Fibroblast of skin of left biceps (primary cell): ENCODE data around the gene MSI2.

Source experiments
- DNase-seq, 2 experiments: peaks; one replicate each; pipeline ENCODE4 v3.0.0-alpha.2; 2013; ENCODE audit warnings: low read depth in 2 of 2

The MSI2 gene

GRCh38 chr17:57662041-57662440 is 405.7 kb downstream of the MSI2 start:
- DNase-seq = no peak

- peak; percentile 95 for DNase-seq
Measured at GRCh38 chr17:57662644-57663308, 406.5 kb downstream of the MSI2 start.

DNA sequence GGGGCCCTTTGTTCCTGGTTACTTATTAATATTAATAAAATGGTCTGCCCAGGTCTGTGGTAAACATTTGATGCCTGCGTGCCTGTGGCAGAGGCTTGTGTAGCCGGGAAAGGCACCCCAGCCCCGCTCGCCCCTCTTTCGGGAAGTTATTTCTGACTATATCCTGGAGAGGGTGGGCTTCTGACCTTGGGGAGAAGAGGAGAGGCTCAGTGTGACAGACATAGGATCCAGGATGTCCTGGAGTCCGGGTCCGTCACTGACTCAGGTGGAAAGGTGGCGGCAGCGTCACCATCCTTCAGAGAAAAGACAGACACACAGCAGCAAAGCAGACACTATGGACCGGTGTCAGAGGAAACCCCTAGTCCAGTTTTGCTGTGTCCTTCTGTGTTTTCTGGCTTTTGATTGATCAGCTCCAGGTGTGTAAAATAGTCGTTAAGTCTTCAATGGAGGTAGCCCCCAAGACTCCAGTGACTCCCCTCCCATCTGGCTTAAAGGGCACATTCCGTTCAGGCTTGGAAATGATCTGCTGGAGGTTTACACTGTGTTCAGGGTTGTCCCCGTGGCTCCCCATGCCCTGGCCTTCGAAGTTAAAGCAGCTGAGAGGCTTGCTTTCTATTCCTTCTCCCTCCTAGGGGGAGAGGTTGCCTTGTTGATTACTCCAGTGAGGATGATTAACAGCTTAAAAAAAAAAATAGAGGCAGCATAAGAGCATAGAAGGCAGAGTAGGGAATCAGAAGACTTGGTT is 407.2 kb downstream of the MSI2 start:
- no peak for DNase-seq

DNA sequence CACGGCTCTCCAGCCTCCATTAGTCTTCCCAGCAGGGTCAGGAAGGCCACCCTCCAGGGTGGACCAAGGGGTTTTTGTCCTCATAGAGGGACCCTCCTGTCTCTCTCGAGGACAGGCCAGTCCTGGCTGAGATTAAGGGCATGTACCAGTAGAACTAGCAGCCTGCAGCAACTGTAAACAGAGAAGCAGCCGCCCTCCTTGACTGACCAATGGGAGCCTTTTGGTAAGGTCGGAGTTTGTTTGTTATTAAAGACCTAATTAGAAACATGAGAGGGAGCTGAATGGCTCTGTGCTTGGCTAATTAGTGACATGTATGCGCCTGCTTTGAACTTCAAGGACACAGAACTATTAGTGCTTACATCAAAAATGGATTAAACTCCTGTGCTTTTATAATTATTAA is 408.8 kb downstream of the MSI2 start:
- DNase-seq = no peak

- DNase-seq = no peak
Measured at GRCh38 chr17:57665696-57666095, 409.4 kb downstream of the MSI2 start.

- DNase-seq = no peak
Measured at GRCh38 chr17:57666201-57666870, 410.0 kb downstream of the MSI2 start.

DNA sequence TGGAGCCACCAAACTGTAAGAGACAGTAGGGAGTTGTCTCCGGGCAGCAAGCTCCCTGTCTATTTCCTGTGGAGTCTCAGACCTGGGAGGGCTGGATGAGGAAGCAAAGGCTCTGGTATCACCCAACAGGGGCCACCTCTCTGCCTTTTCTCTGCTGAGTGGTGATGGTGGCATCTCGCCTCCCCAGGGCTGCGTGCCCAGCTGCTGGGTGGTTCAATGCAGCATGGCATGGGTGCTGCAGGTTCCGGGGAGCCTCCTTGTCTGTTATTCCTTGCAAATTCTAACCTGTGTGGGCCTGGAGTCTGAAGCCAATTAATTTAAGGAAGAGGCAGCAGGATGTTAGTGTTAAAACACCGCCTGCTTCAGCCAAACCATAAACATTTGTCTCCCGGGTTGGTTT is 410.6 kb downstream of the MSI2 start:
- no peak for DNase-seq

DNA sequence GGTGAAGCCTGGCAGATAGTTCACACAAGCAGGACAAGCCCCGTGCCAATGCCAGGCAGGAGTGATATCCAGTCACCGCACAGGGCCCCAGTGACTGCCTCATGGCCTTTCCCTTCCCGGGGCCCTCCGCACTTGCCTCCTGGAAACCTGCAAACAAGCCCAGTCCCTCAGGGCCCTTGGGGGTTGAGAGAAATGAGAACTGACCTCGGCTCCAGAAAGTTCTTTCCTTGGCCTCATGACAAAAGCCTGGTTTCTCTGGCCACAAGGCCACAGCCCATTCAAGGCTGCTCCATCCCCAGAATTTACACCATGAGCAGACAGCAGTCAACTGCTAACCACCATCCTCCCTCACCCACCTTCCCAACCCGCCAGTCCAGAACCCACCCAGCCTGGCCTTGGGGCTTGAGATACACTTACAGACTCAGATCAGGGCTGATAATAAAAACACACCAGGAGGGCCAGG is 411.2 kb downstream of the MSI2 start:
- no peak for DNase-seq

DNA sequence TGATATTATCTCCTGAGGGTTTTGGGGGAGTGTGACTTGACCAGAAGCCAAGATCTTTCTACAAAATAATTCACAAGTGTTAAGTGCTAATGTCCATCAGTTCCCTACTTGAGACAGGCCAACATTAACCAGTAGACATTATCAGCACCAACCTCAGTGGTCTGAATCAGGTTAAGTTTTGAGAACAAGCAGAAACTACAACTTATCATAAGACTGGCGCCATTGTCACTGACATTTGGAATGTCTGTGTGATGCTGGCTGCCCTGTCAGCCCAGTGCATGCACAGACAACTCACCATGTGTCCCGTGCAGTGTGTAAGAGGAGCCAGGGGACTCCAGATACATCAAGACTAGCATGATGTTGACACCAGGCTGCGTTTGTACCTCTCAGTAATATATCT is 412.0 kb downstream of the MSI2 start:
- no peak for DNase-seq

DNA sequence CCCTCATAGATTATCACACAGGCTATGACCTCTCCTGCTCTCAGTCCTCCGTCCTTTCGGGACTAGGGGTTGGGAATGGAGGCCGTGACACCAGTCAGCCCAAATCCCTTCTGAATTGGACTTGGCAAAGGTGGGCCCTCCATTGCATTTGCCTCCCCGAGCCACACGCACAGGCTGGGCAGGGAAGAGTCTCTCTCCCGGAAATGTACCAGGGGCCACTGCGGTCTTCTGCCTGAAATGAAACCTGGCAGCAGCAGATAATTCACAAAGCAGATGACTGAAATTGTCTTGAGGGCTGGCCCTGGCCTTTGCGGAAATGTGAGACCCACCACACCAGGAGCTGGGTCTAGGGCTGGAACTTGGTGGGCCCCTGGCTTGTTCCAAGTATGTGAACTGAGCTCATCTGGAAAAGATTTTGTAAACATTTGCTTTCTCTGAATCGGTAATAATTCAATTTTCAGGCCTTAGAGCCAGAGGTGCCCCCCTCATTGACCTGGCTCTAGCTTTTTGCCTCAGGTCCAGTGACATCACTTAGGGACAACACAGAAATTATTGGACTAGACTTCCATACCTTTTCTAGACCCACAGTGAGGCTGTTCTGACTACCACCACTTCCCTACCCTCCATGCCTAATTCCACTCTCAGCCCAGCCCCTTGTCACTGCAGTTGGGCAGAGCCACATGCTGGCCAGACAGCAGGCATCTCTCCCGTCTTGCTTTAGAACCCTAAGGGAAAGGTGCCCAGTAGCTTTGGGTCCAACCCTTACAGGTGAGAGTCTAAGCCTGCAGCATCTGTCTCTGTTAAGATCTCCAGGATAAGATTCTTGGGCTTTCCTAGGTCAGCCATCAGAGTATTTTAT is 413.6 kb downstream of the MSI2 start:
- no peak for DNase-seq

- DNase-seq = no peak
Measured at GRCh38 chr17:57670769-57671569, 414.6 kb downstream of the MSI2 start.

GRCh38 chr17:57671667-57672632 is 415.6 kb downstream of the MSI2 start:
- peak; percentile 15 to 25 for DNase-seq

DNA sequence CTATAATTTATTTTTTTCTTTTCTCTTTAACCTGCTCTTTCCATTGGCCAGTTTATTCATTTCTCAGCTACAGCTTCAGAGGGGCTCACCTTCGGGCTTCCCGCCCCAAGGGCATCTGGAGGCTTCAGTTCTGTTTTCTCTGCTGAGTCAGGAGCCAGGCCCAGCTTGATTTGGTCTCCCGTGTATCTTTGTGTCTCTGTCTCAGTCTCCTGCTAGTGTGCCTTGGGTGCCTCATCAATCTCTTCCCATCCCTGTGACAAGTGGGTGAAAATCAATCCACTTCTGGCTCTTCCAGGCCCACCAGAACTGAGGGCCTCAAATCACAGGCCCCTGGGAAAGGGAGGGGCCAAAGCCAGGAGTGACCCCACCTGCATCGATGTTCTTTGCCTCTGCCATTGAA is 416.6 kb downstream of the MSI2 start:
- DNase-seq = no peak

DNA sequence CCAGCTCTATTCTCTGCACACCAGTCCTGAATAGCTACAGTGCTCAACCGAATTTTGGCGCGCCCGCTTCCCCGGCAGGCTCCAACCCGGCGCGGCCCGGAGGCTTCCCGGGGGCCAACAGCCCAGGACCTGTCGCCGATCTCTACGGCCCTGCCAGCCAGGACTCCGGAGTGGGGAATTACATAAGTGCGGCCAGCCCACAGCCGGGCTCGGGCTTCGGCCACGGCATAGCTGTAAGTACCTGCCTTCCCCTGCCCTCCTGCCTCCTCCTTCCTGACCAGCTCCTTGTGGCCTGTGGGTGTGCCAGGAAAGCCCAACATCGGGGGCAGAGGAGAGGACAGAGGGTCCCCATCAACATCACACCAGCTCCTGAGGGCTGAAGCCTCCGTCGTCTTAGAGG is 418.6 kb downstream of the MSI2 start:
- no peak for DNase-seq

- DNase-seq = no peak
Measured at GRCh38 chr17:57675427-57676387, 419.4 kb downstream of the MSI2 start.

GRCh38 chr17:57676543-57676942 is 420.2 kb downstream of the MSI2 start:
- no peak for DNase-seq

- no peak for DNase-seq
Measured at GRCh38 chr17:57677301-57677700, 421.0 kb downstream of the MSI2 start.

GRCh38 chr17:57677858-57678257 is 421.5 kb downstream of the MSI2 start:
- DNase-seq = no peak

DNA sequence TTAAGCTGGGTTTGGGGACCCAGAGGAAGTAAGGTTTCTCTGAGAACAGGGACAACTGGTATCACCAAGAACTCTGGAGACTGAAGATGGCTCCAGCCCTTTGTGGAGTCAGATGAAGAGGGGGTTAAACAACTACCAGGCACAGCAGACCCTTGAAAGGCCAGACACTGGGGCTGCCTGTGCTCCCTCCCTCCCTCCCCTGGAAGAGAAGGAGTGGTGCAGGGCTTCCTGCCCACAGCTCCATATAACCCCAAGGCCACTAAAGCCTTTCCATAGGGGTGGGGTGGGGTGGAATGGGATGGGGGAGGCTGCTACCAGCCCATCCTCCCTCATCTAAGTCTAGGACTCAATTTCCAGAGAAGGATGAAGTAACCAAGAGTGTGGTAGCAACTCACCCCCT is 422.1 kb downstream of the MSI2 start:
- DNase-seq = no peak
